Measurements from ENCODE around the gene RSPO4.

DNA sequence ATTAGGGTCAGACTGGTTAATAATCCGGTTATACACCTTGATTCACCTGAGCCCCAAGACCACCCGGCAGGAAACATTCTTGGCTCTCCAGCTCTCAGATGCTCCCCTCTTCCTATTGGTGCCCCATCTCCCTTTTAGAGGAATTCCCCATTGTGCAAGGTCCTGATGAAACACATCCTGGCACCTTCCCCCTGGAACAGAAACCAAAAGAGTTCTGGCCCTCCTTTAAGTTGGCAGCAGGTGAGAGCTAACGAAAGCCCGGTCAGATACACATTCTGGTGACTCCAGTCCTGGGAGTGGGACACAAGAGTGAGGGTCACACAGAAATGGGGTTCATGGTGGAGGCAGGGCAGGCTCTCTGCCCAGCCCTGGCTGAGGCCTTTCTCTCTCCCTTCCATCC lies 32.2 kb downstream of the RSPO4 start:
- TF ChIP-seq, protein P1, sequence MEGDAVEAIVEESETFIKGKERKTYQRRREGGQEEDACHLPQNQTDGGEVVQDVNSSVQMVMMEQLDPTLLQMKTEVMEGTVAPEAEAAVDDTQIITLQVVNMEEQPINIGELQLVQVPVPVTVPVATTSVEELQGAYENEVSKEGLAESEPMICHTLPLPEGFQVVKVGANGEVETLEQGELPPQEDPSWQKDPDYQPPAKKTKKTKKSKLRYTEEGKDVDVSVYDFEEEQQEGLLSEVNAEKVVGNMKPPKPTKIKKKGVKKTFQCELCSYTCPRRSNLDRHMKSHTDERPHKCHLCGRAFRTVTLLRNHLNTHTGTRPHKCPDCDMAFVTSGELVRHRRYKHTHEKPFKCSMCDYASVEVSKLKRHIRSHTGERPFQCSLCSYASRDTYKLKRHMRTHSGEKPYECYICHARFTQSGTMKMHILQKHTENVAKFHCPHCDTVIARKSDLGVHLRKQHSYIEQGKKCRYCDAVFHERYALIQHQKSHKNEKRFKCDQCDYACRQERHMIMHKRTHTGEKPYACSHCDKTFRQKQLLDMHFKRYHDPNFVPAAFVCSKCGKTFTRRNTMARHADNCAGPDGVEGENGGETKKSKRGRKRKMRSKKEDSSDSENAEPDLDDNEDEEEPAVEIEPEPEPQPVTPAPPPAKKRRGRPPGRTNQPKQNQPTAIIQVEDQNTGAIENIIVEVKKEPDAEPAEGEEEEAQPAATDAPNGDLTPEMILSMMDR (IDR thresholded peaks at IDR 0.05), result no peak
- TF ChIP-seq EP300 (IDR thresholded peaks at IDR 0.05), result no peak

Measured in stomach (tissue), 4 donors.